ENCODE results near the gene PTPRE.

Gene PTPRE

GRCh38 chr10:128030498-128031072 lies 123.7 kb downstream of the PTPRE start:
- no peak overlapping the region for H3K27ac ChIP-seq
- TF ChIP-seq, protein P1, sequence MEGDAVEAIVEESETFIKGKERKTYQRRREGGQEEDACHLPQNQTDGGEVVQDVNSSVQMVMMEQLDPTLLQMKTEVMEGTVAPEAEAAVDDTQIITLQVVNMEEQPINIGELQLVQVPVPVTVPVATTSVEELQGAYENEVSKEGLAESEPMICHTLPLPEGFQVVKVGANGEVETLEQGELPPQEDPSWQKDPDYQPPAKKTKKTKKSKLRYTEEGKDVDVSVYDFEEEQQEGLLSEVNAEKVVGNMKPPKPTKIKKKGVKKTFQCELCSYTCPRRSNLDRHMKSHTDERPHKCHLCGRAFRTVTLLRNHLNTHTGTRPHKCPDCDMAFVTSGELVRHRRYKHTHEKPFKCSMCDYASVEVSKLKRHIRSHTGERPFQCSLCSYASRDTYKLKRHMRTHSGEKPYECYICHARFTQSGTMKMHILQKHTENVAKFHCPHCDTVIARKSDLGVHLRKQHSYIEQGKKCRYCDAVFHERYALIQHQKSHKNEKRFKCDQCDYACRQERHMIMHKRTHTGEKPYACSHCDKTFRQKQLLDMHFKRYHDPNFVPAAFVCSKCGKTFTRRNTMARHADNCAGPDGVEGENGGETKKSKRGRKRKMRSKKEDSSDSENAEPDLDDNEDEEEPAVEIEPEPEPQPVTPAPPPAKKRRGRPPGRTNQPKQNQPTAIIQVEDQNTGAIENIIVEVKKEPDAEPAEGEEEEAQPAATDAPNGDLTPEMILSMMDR (IDR thresholded peaks at IDR 0.05; ENCODE audit: low read depth, low read length) = no peak

GRCh38 chr10:128031216-128031615 lies 124.3 kb downstream of the PTPRE start:
- Histone ChIP-seq H3K27me3 (ENCODE audit: insufficient read depth, low read depth, severe bottlenecking) (no peaks in the 10 kb centered on the region), H3K36me3 (no peaks in the 10 kb centered on the region), H3K27ac (no peak overlapping the region), H3K4me3 (ENCODE audit: low read depth, low read length) (no peak overlapping the region), H3K9me3 (ENCODE audit: severe bottlenecking) (no peaks in the 10 kb centered on the region)
- no peak for DNase-seq
- TF ChIP-seq, protein P1 (IDR thresholded peaks at IDR 0.05; ENCODE audit: low read depth, low read length) = no peak

More at GRCh38 chr10:128030498-128031072, 123.7 kb downstream of the PTPRE start:
- DNase-seq = no peak
- H3K36me3 ChIP-seq = no peaks in the 10 kb centered on the region
- H3K27me3 ChIP-seq (ENCODE audit: insufficient read depth, low read depth, severe bottlenecking) = no peaks in the 10 kb centered on the region
- no peaks in the 10 kb centered on the region for H3K9me3 ChIP-seq (ENCODE audit: severe bottlenecking)
- no peak overlapping the region for H3K4me3 ChIP-seq (ENCODE audit: low read depth, low read length)

- DNase-seq = no peak
- H3K27ac ChIP-seq = no peak overlapping the region
- no peaks in the 10 kb centered on the region for H3K36me3 ChIP-seq
- no peaks in the 10 kb centered on the region for H3K27me3 ChIP-seq (ENCODE audit: insufficient read depth, low read depth, severe bottlenecking)
- H3K4me3 ChIP-seq (ENCODE audit: low read depth, low read length) = no peak overlapping the region
- TF ChIP-seq, protein P1 (IDR thresholded peaks at IDR 0.05; ENCODE audit: low read depth, low read length) = no peak
- no peaks in the 10 kb centered on the region for H3K9me3 ChIP-seq (ENCODE audit: severe bottlenecking)
These were observed 125.6 kb downstream of the PTPRE start for GRCh38 chr10:128032466-128032865.

DNA sequence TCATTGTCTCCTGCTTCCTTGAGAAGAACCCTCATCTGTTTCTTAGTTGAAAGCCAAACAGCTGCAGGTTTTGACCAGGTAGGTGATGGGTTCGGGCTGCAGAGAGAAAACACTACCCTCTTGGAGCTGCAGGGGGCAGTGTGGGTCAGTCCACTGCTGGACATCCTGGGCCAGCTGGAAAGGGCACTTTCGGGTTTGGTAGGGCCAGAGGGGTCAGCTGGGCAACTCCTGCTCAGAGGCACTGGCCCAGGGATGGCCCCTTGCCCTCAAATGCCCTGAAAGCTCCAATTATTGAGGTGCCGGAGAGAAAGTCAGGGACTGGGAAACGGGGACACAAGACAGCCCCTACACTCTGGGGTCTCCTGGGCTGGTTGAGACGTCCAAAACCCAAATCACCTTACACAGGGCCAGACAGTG lies 128.7 kb downstream of the PTPRE start:
- Histone ChIP-seq H3K36me3 (no peaks in the 10 kb centered on the region), H3K27ac (no peak overlapping the region), H3K4me3 (ENCODE audit: low read depth, low read length) (no peak overlapping the region), H3K9me3 (ENCODE audit: severe bottlenecking) (no peaks in the 10 kb centered on the region), H3K27me3 (ENCODE audit: insufficient read depth, low read depth, severe bottlenecking) (no peaks in the 10 kb centered on the region)
- TF ChIP-seq, protein P1 (IDR thresholded peaks at IDR 0.05; ENCODE audit: low read depth, low read length) = peak; percentile 92
- DNase-seq = peak; percentile 58

DNA sequence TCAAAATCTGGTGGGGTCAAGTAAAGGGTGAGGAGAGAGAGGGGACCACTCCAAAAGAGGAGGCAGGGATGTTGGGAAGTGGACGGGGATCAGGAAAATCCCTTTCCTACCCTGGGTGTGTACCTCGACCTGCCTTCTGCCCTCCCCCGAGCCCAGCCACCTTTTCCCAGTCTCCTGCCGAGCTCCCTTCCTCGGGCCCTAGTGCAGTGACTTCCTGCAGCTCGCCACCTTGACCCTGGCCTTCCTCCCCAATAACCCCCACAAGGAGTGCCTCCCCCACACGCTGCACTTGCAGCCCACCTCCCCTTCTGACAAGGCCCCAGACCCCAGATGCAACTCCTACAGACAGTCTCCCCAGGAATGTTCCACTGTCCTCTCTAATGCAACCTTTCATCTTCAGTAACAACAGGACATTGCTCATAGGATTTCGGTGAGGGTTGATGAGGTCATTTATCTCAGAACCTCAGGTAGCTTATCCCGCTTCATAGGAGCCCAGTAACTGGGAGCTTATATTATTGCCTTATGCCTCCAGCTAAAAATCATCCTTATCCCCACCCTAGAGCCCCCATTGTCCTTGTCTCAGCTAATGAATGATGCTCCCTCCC lies 129.2 kb downstream of the PTPRE start:
- Histone ChIP-seq H3K36me3 (no peaks in the 10 kb centered on the region), H3K9me3 (ENCODE audit: severe bottlenecking) (no peaks in the 10 kb centered on the region), H3K4me3 (ENCODE audit: low read depth, low read length) (no peak overlapping the region), H3K27me3 (ENCODE audit: insufficient read depth, low read depth, severe bottlenecking) (no peaks in the 10 kb centered on the region), H3K27ac (no peak overlapping the region)
- no peak for DNase-seq
- TF ChIP-seq, protein P1 (IDR thresholded peaks at IDR 0.05; ENCODE audit: low read depth, low read length) = no peak
